ENCODE data around the gene FAM170B. TPM values are rescaled to one million over a fixed set of nuclear protein-coding genes. Genes with fewer than 3 reads are reported as not detected.

Gene FAM170B
- polyA plus RNA-seq, 1 donor: not detected

GRCh38 chr10:49169776-49170175 is 36.0 kb upstream of the FAM170B start:
- DNase-seq: no peak

- DNase-seq: no peak
Observed at GRCh38 chr10:49168831-49169500, 35.1 kb upstream of the FAM170B start.

- DNase-seq: no peak
Observed at GRCh38 chr10:49168171-49168540, 34.3 kb upstream of the FAM170B start.

GRCh38 chr10:49167425-49168170 is 33.8 kb upstream of the FAM170B start:
- no peak for DNase-seq

GRCh38 chr10:49166484-49167400 is 32.9 kb upstream of the FAM170B start:
- DNase-seq: no peak

- DNase-seq: no peak
Observed at GRCh38 chr10:49165821-49166483, 32.1 kb upstream of the FAM170B start.

GRCh38 chr10:49165259-49165658 is 31.4 kb upstream of the FAM170B start:
- no peak for DNase-seq

- DNase-seq: no peak
Observed at GRCh38 chr10:49164559-49165188, 30.9 kb upstream of the FAM170B start.

GRCh38 chr10:49163741-49164140 is 29.9 kb upstream of the FAM170B start:
- no peak for DNase-seq

GRCh38 chr10:49162761-49163310 is 29.0 kb upstream of the FAM170B start:
- no peak for DNase-seq

- DNase-seq: no peak
Observed at GRCh38 chr10:49162063-49162462, 28.2 kb upstream of the FAM170B start.

- no peak for DNase-seq
Observed at GRCh38 chr10:49161411-49161997, 27.7 kb upstream of the FAM170B start.

- no peak for DNase-seq
Observed at GRCh38 chr10:49160814-49161213, 27.0 kb upstream of the FAM170B start.

- no peak for DNase-seq
Observed at GRCh38 chr10:49160110-49160509, 26.3 kb upstream of the FAM170B start.

GRCh38 chr10:49158915-49159314 is 25.1 kb upstream of the FAM170B start:
- DNase-seq: no peak

GRCh38 chr10:49158404-49158803 is 24.6 kb upstream of the FAM170B start:
- DNase-seq: no peak

- no peak for DNase-seq
Observed at GRCh38 chr10:49157229-49157628, 23.4 kb upstream of the FAM170B start.

GRCh38 chr10:49154641-49155040 is 20.8 kb upstream of the FAM170B start:
- no peak for DNase-seq

GRCh38 chr10:49153971-49154370 is 20.1 kb upstream of the FAM170B start:
- DNase-seq: no peak

- no peak for DNase-seq
Observed at GRCh38 chr10:49153115-49153514, 19.3 kb upstream of the FAM170B start.

GRCh38 chr10:49152663-49153062 is 18.8 kb upstream of the FAM170B start:
- no peak for DNase-seq

Measured in left kidney (tissue), 2 donors.